Neutrophil (primary cell): ENCODE results near the gene FHAD1.

Experiments used
- H3K27ac ChIP-seq: fragments of 200-600 bp; sonication (generic); 2 replicates; pipeline ENCODE4 v1.5.1; 2016; ENCODE audit warnings: mild to moderate bottlenecking, moderate library complexity
- H3K27me3 ChIP-seq: fragments of 200-600 bp; sonication (generic); 2 replicates; pipeline ENCODE4 v1.6.0; 2016; ENCODE audit warnings: mild to moderate bottlenecking
- H3K36me3 ChIP-seq: fragments of 200-600 bp; sonication (generic); 2 replicates; pipeline ENCODE4 v1.5.1; 2017
- H3K4me1 ChIP-seq, 2 experiments: fragments of 200-600 bp in 1 of 2; sonication (generic) in 1 of 2; 1 replicate in 1 of 2; 2 replicates in 1 of 2; pipeline versions ENCODE4 v1.5.1 to v1.6.1; 2013 to 2016; ENCODE audit warnings: low read depth in 1 of 2, low read length in 1 of 2, mild to moderate bottlenecking in 1 of 2, moderate library complexity in 1 of 2; ENCODE audit not compliant: control insufficient read depth in 1 of 2, insufficient read depth in 1 of 2
- H3K4me3 ChIP-seq, 2 experiments: fragments of 200-600 bp in 1 of 2; sonication (generic) in 1 of 2; 1 replicate in 1 of 2; 2 replicates in 1 of 2; pipeline ENCODE4 v1.5.1; 2013 to 2016; ENCODE audit warnings: low read depth in 1 of 2, low read length in 1 of 2, mild to moderate bottlenecking in 1 of 2, moderate library complexity in 1 of 2
- H3K9me3 ChIP-seq: fragments of 200-600 bp; sonication (generic); 2 replicates; pipeline ENCODE4 v1.5.1; 2016
- CTCF ChIP-seq: fragments of 200-600 bp; sonication (generic); IDR thresholded peaks from 2 replicates; pipeline ENCODE4 v1.5.1; 2016; ENCODE audit warnings: antibody characterized with exemption

Gene FHAD1

GRCh38 chr1:15323989-15324868 lies 77.2 kb downstream of the FHAD1 start:
- no peaks in the 10 kb centered on the region for H3K9me3 ChIP-seq
- H3K36me3 ChIP-seq = no peaks in the 10 kb centered on the region
- no peak overlapping the region for H3K27ac ChIP-seq
- H3K4me3 ChIP-seq = no peak overlapping the region
- H3K27me3 ChIP-seq = peaks cover 38% of the 10 kb centered on the region
- no peak for TF ChIP-seq CTCF
- H3K4me1 ChIP-seq = peaks cover 7 to 8% of the 10 kb centered on the region in 2 experiments

GRCh38 chr1:15324869-15325335 lies 77.9 kb downstream of the FHAD1 start:
- H3K4me1 ChIP-seq = peaks cover 7 to 8% of the 10 kb centered on the region in 2 experiments
- no peak overlapping the region for H3K27ac ChIP-seq
- H3K27me3 ChIP-seq = peaks cover 44% of the 10 kb centered on the region
- H3K4me3 ChIP-seq = no peak overlapping the region
- no peaks in the 10 kb centered on the region for H3K9me3 ChIP-seq
- TF ChIP-seq CTCF = no peak
- H3K36me3 ChIP-seq = no peaks in the 10 kb centered on the region

GRCh38 chr1:15325375-15326085 lies 78.5 kb downstream of the FHAD1 start:
- Histone ChIP-seq H3K27ac (no peak overlapping the region), H3K4me3 (no peak overlapping the region), H3K9me3 (no peaks in the 10 kb centered on the region), H3K4me1 (peaks cover 7 to 8% of the 10 kb centered on the region in 2 experiments), H3K27me3 (peaks cover 51% of the 10 kb centered on the region), H3K36me3 (no peaks in the 10 kb centered on the region)
- no peak for TF ChIP-seq CTCF

DNA sequence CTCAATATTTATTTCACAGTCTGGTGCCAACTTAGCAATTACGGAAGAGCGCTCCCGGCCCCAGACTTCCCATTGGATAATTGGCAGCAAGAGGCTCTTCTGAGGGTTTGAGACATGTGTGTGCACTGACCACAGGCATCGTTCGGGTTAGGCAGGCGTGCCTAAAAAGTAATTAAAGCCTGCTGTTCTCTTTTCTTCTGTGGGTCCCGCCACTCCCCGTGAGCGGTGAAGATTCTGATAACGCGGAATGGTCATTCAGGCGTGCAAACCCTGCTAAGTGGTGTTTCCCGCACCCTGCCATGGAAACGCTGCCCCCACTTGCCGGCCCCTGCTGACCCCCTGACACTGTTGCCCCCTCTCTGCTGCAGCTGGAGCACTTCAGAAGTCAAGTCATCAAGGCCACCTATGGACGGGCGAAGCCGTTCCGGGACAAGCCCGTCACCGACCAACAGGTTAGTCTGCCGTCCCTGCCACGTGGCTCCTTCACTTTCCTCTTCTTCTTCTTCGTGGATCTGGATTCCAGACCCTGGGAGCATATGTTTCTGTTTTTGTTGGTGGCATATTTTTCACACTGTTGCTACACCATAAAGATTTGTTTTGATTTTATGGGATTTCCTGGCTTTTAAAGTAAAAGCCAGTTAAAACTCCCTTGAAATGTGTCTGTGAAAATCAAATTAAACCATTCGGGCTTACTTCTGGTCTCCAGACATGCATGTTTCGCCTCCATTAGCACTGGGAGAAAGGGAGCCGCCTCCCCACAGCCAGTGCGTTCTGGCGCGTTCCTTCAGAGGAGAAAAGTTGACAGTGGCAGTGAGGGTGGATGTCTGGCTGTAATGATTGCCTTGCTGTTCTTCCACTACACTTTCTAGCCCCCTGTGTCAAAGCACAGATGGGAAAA lies 79.9 kb downstream of the FHAD1 start:
- H3K9me3 ChIP-seq = no peaks in the 10 kb centered on the region
- H3K27ac ChIP-seq = no peak overlapping the region
- H3K27me3 ChIP-seq = peaks cover 51% of the 10 kb centered on the region
- peaks cover 7 to 8% of the 10 kb centered on the region in 2 experiments for H3K4me1 ChIP-seq
- H3K4me3 ChIP-seq = no peak overlapping the region
- no peak for TF ChIP-seq CTCF
- no peaks in the 10 kb centered on the region for H3K36me3 ChIP-seq

GRCh38 chr1:15328351-15329103 lies 81.5 kb downstream of the FHAD1 start:
- Histone ChIP-seq H3K9me3 (no peaks in the 10 kb centered on the region), H3K4me3 (no peak overlapping the region), H3K27ac (no peak overlapping the region), H3K27me3 (peaks cover 51% of the 10 kb centered on the region), H3K4me1 (peaks cover 7 to 8% of the 10 kb centered on the region in 2 experiments), H3K36me3 (no peaks in the 10 kb centered on the region)
- no peak for TF ChIP-seq CTCF
